ENCODE measurements around the gene ZNF564.
"Not testable (repeated sequence)": the region's sequence is repeated elsewhere in the genome, so short reads cannot be mapped to it uniquely, and the experiment has no call there.

ZNF564 gene

DNA sequence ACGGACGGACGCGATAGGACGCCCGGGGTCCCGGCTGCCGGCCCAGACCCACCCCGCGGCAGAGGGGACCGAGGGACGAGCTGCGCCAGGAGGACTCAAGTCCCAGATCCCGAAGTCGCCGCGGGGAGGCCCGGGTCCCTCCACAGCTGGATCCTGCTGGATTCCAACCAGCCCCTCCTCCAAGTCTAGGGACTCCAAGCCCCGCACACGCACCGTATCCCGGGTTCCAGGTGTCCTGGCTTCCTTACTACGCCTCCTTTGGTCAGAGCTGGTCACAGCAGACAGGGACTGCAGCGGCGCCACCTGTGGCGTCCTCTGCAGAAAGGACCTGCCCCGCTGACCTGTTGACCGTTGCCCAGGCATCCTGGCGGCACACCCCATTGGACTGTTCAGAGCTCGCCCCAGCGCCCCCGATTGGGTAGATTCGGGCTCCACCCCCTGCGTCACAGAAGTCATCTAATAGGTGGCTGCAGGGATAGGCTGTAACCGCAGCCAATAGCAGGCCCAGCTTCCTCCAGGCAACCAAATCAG lies 37.7 kb downstream of the ZNF564 start:
- no peak for DNase-seq (ENCODE audit: extremely low read depth in 1 of 2, low read depth in 1 of 2)

DNA sequence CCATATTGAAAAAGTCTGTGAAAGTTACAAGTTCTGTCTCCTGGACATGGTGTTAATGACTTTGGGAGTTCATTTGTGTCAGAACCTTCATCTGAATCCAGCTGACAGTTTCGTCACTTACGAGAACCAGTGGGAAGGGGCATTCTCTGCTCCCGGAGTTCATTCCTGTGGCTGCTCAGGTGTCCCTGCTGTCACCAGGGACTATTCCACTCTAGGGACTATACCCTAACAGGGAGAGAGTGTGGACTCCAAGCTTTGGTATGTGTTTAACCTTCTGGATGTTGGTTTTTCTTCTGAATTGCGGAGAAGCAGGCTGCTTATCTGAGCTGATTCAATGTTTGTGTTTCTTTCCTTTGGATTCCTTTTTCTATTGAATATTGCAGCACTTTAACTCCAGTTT lies 54.2 kb downstream of the ZNF564 start:
- no peak for DNase-seq (ENCODE audit: extremely low read depth in 1 of 2, low read depth in 1 of 2)

DNA sequence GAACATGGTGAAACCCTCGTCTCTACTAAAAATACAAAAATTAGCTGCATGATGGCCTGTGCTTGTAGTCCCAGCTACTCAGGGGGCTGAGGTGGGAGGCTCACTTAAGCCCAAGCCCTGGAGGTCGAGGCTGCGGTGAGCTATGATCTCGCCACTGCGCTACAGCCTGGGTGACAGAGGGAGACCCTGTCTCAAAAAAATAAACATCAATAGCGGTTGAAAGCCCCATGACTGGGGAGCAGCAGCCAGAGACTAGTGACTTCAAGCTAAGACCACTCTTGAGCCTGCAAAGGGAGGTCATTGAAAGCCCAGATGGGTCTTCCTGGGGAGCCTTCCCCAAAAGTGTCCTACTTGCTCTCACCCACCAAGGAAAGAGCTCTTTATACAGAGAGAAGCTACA lies 54.8 kb downstream of the ZNF564 start:
- no peak for DNase-seq (ENCODE audit: extremely low read depth in 1 of 2, low read depth in 1 of 2)

DNA sequence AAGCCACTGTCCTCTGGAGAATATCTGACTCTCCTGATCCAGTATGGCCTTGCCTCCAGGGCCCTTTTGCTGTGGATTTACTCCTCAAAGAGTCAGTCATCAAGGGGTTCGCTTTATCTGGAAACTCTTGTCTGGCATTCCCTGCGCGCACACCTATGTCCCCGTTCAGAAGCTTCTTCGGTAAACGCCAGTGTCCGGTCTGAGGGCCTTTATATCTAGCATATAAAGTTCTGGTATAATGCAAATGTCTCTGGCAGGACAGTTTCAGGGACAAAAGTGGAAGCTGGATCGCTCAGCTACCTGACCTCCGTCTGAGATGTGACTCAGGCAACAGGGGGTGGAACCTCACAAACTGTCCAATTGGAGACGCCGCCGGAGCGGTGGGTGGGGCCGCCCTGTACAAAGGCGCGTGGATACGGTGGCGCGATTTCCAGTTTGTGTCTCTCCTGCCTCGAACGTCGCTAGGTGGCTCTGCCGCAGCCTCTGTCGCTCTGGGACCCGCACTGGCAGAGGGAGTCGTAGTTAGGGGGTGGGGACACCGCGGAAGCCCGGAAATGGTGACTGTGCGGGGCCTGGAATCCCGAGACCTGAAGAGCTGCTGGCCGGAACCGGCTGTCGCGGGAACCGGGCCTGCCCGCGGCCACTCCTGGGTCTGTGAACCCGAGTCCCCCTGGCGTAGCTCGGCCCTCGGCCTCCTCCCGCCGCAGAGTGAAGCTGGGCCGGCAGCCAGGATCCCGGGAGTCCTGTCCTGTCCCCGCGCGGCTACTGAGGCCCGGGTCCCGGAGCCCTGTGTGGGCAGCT lies 56.1 kb downstream of the ZNF564 start:
- peak; percentile 83 to 90 for DNase-seq (ENCODE audit: extremely low read depth in 1 of 2, low read depth in 1 of 2)

DNA sequence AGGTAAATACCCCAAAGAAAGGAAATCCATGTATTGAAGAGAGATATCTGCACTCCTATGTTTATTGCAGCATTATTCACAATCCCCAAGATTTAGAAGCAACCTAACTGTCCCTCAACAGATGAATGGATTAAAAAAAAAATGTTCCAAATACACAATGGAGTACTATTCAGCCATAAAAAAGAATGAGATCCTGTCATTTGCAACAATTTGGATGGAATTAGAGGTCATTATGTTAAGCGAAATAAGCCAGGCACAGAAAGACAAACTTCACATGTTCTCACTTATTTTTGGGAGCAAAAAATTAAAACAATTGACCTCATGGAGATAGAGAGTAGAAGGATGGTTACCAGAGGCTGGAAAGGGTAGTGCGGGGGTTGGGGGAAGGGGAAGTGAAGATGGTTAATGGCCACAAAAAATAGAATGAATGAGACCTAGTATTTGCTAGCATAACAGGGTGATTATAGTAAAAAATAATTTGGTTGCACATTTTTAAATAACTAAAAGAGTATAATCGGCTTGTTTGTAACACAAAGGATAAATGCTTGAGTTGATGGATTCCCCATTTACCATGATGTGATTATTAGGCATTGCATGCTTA lies 56.9 kb downstream of the ZNF564 start:
- DNase-seq (ENCODE audit: extremely low read depth in 1 of 2, low read depth in 1 of 2): no peak

DNA sequence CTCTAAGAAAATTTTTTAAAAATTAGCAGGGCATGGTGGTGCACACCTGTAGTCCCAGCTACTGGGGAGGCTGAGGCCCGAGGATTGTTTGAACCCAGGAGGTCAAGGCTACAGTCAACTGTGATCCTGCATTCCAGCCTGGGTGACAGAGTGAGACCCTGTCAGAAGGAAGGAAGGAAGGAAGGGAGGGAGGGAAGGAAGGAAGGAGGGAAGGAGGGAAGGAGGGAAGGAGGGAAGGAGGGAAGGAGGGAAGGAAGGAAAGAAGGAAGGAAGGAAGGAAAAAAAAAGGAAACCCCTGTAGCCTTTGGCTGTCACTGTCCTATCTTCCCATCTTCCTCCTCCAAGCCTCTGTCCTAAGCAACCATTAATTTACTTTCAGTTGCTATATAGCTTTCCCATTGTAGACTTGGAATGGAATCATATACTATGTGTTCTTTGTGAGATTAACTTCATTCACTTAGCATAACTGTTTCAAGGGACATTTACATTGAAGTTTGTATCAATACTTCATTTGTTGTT lies 65.0 kb downstream of the ZNF564 start:
- DNase-seq (ENCODE audit: extremely low read depth in 1 of 2, low read depth in 1 of 2): not testable (repeated sequence)

DNA sequence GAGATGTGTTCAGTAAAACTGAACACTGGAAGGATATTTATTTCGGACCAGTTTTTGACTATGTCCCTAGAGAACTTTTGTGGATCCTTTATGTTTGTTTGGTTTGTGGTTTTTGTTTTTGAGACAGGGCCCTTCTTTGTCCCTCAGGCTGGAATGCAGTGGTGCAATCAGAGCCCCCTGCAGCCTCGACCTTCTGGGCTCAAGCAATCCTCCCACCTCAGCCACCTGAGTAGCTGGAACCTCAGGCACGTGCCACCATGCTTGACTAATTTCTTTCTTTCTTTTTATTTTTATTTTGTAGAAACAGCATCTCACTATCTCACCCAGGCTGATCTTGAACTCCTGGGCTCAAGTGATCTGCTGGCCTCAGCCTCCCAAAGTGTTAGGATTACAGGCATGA lies 65.7 kb downstream of the ZNF564 start:
- DNase-seq (ENCODE audit: extremely low read depth in 1 of 2, low read depth in 1 of 2): no peak

DNA sequence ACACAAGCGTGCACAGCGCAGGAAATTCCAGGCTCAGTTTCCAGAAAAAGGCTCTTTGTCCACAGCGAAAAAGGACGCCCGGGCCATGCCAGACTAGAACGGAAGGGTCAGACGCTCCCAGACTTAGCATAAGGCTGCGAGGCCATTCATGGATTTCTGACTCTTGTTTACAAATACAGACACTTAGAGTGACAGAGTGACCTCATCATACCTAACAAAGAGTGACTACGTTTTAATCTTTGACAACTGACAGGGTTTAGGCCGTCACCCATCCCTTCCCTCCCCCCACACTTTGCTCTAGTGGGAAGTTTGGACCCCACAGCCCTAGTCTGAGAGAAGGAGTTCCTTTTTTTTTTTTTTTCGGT lies 66.2 kb downstream of the ZNF564 start:
- DNase-seq (ENCODE audit: extremely low read depth in 1 of 2, low read depth in 1 of 2): no peak

DNA sequence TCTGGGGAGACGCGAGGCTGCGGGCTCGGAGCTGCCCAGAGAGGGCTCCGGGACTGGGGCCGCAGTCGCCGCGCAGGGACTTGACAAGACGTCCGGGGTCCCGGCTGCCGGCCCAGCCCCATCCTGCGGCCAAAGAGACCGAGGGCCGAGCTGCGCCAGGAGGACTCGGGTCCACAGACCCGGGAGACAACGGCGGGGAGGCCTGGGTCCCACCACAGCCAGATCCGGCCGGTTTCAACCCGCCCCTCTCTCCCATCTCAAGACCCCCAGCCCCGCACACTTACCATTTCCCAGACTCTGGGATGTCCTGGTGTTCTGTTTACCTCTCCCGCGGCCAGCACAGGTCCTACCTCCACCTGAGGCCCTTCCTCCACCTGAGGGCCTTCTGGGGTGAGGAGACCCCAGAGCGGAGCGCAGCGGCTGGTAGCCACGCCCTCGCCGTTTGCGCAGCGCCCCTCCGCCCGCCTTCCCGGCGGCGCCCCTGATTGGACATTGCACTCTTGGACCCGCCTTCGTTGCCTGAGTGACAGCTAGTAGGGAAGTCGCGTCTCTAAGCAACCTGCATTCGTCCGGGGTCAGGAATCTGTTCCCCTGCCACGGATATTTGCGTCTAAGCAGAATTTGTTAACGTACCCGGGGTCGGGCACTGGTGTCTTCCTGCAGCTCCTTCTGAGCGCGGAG lies 66.8 kb downstream of the ZNF564 start, which contains the start of gene ZNF709:
ZNF709 (minus strand) TSS at position 446 of the 681 bp plus-strand sequence; CDS start at position 287, 159 bp downstream.
- peak; percentile 74 to 79 for DNase-seq (ENCODE audit: extremely low read depth in 1 of 2, low read depth in 1 of 2)

DNA sequence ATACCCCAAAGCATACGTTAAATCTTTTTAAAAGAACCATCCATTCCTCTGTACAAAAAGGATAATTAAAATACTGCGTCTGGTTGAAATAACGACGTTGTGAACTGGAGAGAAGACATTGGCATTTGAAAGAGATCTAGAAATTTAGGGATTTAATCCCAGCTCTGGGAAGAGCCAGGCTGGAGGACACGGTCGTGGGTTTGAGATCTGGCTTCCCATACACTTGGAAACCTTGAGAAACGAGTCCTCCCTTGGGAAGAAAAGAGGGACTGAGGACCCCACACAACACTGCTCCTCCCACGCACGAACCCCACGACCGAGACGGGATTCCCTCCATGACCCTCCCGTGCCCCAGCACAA lies 67.3 kb downstream of the ZNF564 start:
- no peak for DNase-seq (ENCODE audit: extremely low read depth in 1 of 2, low read depth in 1 of 2)

DNA sequence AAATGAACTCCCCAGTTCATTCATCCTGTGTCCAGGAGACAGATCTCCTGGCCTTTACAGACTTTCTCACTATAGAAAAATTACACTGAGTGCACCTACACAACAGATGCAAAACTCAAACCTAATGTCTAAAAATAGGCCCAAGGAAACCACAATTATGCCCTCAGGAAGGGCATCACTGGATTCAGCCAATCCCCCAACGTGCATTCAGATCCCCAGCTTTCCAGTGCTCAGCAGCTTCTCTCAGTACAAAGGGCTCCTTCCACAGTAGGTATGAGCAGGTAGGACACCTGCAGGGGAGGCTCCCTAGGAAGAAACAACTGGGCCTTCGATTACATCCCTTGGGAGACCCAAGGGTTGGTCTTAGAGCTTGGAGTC lies 68.8 kb downstream of the ZNF564 start:
- no peak for DNase-seq (ENCODE audit: extremely low read depth in 1 of 2, low read depth in 1 of 2)

DNA sequence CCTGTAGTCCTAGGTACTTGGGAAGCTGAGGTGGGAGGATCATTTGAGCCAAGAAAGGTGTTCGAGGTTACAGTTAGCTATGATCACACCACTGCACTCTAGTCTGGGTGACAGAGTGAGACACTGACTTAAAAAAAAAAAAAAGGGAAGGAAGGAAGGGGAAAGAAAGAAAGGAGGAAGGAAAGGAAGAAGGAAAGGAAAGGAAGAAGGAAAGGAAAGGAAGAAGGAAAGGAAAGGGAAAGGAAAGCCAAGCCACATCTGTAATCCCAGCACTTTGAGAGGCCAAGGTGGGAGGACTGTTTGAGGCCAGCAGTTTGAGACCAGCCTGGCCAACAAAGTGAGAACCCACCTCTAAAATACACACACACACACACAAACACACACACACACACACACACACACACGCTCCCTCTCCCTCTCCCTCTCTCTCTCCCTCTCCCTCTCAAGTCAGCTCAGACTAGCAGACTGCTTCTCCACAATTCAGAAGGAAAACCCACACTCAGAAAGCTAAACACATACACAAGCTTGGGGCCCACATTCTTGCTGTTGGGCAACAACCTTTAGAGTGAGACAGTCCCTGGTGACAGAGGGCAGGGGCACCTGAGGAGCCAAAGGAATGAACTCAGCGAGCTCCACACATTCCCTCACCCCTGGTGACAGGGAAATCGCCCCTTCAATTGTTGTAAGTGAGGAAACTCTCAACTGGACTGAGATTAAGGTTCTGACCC lies 69.3 kb downstream of the ZNF564 start:
- DNase-seq (ENCODE audit: extremely low read depth in 1 of 2, low read depth in 1 of 2): no peak

DNA sequence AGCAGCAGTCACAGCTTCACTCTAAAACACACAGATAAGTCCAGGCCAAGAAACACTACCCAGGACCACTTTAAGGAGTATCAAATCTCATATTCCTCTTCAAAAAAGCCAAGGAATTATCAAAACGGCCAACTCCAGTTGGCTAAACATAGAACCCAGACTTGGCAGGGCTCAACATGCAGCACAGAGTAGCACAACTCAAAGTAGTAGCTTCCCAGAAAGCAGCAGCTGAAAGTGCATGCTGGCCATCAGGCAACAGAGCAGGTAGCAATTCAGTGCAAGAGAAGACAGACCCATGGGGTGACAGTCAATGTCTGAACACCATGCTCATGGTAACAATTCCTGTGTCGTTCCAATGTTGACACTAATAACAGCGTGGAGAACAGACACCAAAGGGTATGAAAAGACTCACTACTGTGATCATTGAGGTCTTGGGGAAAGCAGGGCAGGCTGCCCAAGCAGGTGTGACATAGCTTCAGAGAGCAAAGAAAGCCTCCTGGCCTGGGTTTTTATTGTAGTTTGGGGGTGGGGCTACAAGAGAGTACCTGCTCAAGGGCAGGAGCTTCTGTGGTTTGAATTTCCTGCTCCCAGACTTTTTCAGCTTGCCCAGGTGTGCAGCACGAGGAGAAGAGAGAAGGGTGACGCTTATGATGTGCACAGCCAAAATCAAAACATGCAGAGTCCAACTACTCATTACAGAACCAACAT lies 72.9 kb downstream of the ZNF564 start:
- DNase-seq (ENCODE audit: extremely low read depth in 1 of 2, low read depth in 1 of 2): no peak

Data from stimulated activated CD8-positive, alpha-beta memory T cell treated with anti-CD3 and anti-CD28 coated beads, Interleukin-7, amount 100 ng/mL, for 48 hours (primary cell).